NCI-H2227 (cell line): Measurements from ENCODE around the gene FIZ1.
A peak's percentile ranks its signal among the peaks of the same experiment; 100 is the strongest.
"Not testable (repeated sequence)": the region's sequence is repeated elsewhere in the genome, so short reads cannot be mapped to it uniquely, and the experiment has no call there.

Experiments used
- DNase-seq: peaks from one replicate; lab custom pipeline; 2025; ENCODE audit not compliant: unreplicated experiment; lab: John Stamatoyannopoulos, UW

FIZ1 gene

DNA sequence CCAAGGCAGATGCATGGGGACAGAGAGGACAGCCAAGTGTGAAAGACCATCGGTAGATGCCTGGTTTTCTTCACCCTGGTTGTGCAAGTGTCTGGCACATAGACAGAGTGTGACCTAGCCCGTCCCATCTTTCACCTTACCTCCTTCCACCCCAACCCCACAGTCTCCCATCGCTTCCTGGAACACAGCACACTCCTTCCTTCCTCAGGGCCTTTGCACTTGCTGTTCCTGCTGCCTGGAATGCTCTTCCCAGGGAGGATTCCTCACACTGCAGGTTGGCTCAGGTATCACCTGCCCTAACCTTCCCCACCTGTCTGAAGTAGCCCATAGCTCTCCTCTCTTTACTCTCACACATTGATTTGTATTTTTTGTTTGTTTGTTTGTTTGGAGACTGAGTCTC lies 3.0 kb downstream of the FIZ1 start:
- DNase-seq = no peak

DNA sequence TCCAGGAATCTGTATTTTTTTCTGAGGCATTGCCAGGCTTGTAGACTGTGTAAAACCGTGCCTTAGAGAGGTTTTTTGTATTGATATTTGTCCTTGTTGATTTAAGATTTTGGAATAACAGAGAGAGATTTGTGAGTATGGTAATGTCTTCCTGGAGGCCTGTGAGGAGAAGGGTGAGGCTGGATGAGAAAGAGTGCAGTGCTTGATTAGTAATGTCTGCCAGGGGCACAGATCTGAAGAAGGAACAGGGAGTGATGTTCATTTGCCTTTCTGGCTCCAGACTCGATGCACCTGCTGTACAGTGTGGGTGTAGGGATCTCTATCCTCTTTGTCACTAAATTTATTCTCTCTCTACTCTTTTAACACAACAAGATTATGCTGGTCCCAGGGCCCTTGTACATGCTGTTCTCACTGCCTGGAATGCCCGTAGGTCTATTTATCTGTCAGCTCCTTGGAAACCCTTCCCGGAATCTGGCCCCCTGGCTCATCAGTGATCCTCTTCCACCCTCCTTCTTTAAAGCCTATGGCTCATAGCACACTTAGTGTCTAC lies 4.2 kb downstream of the FIZ1 start:
- no peak for DNase-seq

DNA sequence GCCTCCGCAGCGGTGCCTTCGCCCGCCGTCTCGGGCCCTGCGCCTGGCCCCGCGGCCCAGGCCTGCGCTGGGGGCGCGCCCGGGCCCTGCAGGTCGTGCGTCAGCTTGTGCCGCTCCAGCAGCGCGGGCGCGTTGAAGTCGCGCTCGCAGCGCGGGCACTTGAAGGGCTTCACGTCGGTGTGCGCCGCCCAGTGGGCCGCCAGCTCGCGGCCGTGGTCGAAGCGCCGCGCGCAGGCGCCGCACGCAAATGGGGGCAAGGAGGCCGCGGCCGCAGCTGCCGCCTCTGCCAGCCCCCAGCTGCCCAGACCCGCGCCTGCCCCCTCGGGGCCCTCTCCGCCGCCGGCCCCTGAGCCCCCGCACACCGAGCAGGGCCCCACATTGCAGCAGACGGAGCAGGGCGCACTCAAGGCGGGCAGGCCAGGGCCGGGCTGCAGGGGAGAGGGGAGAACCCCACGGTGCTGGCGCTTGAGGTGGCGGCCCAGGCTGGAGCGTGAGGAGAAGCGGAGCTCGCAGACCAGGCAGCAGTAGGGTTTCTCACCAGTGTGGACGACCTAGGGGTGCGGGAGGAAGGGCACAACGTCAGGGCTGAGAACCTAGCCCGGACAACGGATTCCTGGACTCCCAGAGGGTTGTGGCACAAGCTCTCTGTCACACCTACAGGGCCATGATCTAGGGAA lies 6.1 kb downstream of the FIZ1 start:
- no peak for DNase-seq

GRCh38 chr19:55592391-55593090 lies 6.8 kb downstream of the FIZ1 start:
- DNase-seq = no peak

- no peak for DNase-seq
Observed at GRCh38 chr19:55591555-55591954, 7.8 kb downstream of the FIZ1 start.

DNA sequence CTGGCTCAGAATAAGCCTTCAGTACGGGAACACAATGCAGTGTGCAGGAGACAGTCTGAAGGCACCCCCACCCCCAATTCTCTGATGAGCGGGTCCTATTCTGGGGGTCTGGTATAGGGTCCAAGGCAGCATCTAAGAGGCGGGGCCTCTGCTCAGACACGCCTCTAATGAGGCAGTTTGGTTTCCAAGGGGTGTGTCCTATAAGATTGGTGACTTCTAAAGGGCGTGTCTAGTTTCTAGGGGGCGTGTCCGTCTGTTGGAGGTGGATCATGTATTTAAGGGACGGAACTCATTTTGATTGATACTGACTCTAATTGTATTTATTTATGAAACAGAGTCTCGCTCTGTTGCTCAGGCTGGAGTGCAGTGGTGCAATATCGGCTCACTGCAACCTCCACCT lies 8.7 kb downstream of the FIZ1 start:
- peak; percentile 70 for DNase-seq

- no peak for DNase-seq
Observed at GRCh38 chr19:55590109-55590508, 9.2 kb downstream of the FIZ1 start.

DNA sequence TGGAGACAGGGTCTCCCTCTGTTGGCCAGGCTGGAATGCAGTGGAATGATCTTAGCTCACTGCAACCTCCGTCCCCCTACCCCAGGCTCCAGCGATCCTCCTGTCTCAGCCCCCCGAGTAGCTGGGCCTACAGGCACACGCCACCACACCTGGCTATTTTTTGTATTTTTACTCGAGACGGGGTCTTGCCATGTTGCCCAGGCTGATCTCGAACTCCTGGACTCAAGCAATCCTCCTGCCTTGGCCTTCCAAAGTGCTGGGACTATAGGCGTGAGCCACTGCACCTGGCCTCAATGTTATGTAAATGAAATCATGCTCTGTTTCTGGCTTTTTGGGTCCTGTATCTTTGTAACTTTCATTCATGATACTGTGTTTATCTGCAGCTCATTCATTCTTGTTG lies 10.6 kb downstream of the FIZ1 start:
- no peak for DNase-seq

DNA sequence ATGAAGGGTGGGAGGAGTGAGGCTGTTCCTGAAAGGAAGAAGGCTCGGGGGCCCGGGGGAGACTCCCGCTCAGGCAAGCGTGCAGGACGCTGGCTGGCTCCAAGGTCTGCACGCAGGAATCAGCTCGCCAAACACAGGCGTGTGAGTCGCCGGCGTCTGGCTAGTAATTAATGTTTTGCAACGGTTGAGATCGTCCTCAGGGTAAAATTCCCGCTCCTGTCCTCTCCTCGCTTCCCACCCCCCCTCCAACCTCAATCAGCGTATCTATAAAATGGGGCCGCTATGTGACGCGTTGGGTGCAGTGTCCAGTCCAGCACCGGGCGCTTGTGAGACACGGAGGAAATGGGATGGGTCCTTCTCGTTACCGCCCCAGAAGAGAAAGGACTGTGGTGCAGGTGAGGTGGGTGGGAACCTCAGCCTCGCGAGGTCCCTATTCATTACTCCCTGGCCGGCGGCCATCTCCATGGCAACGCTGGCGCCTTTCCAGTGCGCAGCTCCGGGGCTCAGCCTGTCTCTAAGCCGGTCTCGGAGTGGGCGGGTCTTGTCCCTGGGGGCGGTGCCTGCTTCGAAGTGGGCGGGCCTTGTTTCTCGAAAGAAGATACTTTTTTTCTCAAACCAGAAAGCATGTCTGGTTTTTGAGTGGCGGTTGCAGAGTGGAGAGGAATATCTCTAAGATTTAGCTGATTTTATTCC lies 12.2 kb downstream of the FIZ1 start:
- peak; percentile 100 for DNase-seq

DNA sequence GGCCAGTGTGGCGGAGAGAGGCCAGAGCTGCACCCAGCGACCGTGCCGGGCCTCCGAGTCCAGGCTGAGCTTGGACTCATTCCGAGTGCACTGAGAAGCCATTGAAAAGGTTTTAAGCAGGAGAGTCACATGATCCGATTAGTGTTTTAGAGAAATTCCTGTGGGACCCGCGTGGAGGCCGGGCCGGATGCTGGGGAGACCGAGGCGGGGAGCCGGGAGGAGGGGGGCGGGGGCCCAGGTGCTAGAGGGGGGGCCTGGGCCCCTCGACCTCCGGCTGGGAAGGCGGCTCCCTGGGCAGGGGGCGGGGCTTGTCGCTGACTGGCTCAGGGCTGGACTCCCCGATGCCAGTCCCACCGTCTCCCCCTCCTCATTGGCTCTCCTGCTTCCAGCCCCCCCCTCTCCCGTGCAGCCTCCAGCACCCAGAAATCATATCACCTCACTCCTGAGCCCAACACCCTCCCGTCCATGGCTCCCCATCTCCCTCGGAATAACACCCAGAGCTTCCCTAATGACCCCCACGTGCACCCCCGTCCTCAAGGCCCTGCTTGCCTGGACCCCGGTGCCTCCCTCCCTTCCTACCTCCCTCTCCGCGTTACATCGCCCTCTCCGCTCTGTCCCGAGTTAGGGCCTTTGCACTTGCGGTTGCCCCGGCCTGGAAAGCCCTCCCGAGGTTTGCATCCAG lies 13.5 kb downstream of the FIZ1 start:
- peak; percentile 96 for DNase-seq

DNA sequence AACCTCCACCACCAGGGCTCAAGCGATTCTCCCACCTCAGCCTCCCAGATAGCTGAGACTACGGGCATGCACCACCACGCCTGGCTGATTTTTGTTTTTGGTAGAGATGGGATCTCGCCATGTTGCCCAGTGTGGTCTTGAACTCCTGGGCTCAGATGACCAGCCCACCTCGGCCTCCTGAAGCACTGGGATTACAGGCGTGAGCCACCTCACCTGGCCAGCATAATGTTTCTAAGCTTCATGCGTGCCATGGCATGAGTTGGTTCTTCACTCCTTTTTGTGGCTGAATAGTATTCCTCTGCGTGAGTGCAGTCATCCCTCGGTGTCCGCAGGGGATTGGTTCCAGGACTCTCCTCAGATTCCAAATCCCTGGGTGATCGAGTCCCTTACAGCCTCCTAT lies 14.4 kb downstream of the FIZ1 start:
- DNase-seq = no peak

- not testable (repeated sequence) for DNase-seq
Observed at GRCh38 chr19:55583897-55584296, 15.4 kb downstream of the FIZ1 start.

GRCh38 chr19:55582284-55582683 lies 17.0 kb downstream of the FIZ1 start:
- not testable (repeated sequence) for DNase-seq

- peak; percentile 57 for DNase-seq
Observed at GRCh38 chr19:55581823-55582223, 17.5 kb downstream of the FIZ1 start.

DNA sequence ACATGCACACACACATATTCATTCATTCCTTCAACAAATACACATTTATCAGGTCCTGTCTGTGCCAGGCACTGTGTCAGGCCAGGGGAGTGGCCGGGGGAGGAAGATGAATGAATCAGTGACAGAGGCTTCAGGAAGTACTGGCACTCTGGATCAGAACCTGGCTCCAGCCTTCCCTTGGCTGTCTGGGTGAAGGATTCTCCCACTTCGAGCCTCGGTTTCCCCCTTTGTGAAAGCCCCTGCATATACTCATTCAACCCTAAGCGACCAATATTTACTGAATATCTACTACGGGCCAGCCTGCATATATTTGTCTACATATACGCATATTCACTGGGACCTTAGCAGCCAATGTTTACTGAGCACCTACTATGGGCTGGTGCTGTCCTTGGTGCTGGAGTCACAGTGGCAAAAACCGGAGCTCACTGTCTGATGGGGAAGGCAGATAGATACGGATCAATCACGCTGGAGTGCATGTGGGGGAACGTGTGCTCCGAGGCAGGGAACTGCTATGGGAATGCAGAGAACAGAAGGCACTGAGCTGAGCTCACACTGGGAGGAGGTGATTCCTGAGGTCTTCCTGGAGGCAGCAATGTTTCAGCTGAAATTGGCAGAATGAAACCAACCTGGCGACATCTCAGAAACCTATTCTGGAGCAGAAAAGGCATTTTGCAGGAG lies 18.0 kb downstream of the FIZ1 start:
- DNase-seq = no peak

GRCh38 chr19:55580628-55581144 lies 18.6 kb downstream of the FIZ1 start, which contains the start of gene ZNF579:
TSS of gene ZNF579 (minus strand) at chr19:55580848. CDS start at chr19:55579639, 1,209 bp downstream.
- DNase-seq = peak; percentile 99

DNA sequence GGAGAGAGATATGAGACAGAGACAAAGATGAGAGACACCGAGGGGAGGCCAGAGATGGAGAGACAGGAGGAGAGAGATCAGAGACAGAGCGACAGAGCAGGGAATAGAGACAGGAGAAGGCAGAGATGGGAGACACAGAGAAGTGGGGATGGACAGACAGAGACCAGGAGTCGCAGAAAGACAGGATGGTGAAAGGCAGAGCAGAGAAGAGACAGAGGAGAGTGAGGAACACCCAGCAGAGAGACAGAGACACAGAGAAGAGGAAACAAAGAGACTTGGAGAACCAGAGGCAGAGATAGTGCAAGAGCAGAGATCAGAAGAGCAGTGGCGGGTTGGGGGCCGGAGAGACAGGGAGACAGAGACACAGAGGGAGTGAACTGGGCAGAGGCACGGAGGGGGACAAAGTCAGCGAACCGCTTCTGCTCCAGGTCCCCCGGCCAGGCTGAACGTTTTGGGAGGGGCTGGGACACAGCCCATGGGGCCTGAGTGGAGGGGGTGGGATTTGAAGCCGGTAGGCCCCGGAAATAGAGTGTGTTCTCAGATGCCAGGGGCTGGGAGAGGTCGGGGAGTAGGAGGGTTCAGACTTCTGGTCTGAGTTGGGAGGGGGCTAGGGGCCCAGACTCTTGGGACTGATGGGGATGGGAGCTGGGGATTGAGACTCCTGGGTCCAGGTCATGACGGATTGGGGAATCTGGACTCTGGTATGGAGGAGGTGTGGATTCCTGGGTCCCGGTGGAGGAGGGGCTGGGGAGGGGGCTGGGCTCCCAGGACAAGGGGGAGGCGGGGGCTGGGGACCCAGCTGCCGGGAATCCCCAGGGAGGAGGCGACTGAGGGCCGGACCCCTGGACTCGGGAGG lies 19.3 kb downstream of the FIZ1 start:
- DNase-seq = peak; percentile 81

- DNase-seq = no peak
Observed at GRCh38 chr19:55578761-55579747, 20.3 kb downstream of the FIZ1 start.
